HCT116 (cell line): Measurements from ENCODE around the gene DDX20.

ENCODE experiments used
- CTCF ChIP-seq, 3 experiments: fragments of 200-600 bp in 1 of 3; sonication (generic) in 1 of 3; IDR thresholded peaks in 2 of 3; conservative IDR thresholded peaks in 1 of 3; 2 replicates each; pipeline ENCODE4 v1.5.1; 2012 to 2017; ENCODE audit warnings: low read depth in 2 of 3, low read length in 2 of 3, antibody characterized with exemption in 1 of 3, borderline replicate concordance in 1 of 3, control low read depth in 1 of 3, mild to moderate bottlenecking in 1 of 3, mixed read lengths in 1 of 3, mixed run types in 1 of 3, moderate library complexity in 1 of 3; ENCODE audit not compliant: insufficient read depth in 1 of 3
- EGR1 ChIP-seq: IDR thresholded peaks from 2 replicates; pipeline ENCODE4 v1.6.1; 2012; ENCODE audit warnings: low read depth
- ELF1 ChIP-seq: IDR thresholded peaks from 2 replicates; pipeline ENCODE4 v1.6.1; 2012; ENCODE audit warnings: low read depth, borderline replicate concordance
- EZH2phosphoT487 ChIP-seq: fragments of 200-600 bp; IDR thresholded peaks from 2 replicates; pipeline ENCODE4 v1.6.1; 2018; ENCODE audit warnings: antibody characterized with exemption, borderline replicate concordance
- YY1 ChIP-seq: IDR thresholded peaks from 2 replicates; pipeline ENCODE4 v1.6.1; 2011; ENCODE audit warnings: low read length, low read depth, moderate library complexity, mild to moderate bottlenecking; ENCODE audit not compliant: insufficient replicate concordance; ENCODE audit errors: extremely low read depth

- TF ChIP-seq ELF1 (no peak), YY1 (no peak), CTCF (IDR thresholded peaks at IDR 0.05 in 2 of 3, conservative IDR thresholded peaks at IDR 0.05 in 1 of 3; ENCODE audit: borderline replicate concordance in 1 of 3, insufficient read depth in 1 of 3, low read depth in 2 of 3, low read length in 2 of 3) (no peak), EZH2phosphoT487 (no peak), EGR1 (no peak)
Measured at GRCh38 chr1:111770916-111771315, 15.2 kb downstream of the DDX20 start.
